Keratinocyte (primary cell): ENCODE measurements around the gene KCNIP2. TPM values are rescaled to one million over a fixed set of nuclear protein-coding genes. Genes with fewer than 3 reads are reported as not detected.

Experiments
- DNase-seq: peaks from one replicate; pipeline ENCODE4 v3.0.0-alpha.2; 2011; ENCODE audit warnings: low read depth, missing footprints, low spot score
- FAIRE-seq: peaks from 2 replicates; lab custom pipeline; 2011; peaks lifted over from hg19 to GRCh38; lab: Jason Lieb, UNC
- H2AFZ ChIP-seq: 2 replicates; pipeline ENCODE4 v1.6.0; 2012; ENCODE audit warnings: low read length, control low read depth, inconsistent platforms; ENCODE audit not compliant: control insufficient read depth
- H3K27ac ChIP-seq: 2 replicates; pipeline ENCODE4 v1.5.1; 2011; ENCODE audit warnings: low read length; ENCODE audit not compliant: control insufficient read depth, insufficient read depth
- H3K27me3 ChIP-seq: 3 replicates; pipeline ENCODE4 v1.6.0; 2011; ENCODE audit warnings: low read length; ENCODE audit not compliant: control insufficient read depth, insufficient read depth; ENCODE audit errors: extremely low read depth
- H3K36me3 ChIP-seq, 2 experiments: 2 replicates in 1 of 2; 3 replicates in 1 of 2; pipeline ENCODE4 v1.5.1; 2011; ENCODE audit warnings: low read length in 2 of 2, mild to moderate bottlenecking in 1 of 2; ENCODE audit not compliant: control insufficient read depth in 2 of 2, insufficient read depth in 2 of 2; ENCODE audit errors: extremely low read depth in 1 of 2
- H3K4me1 ChIP-seq: 3 replicates; pipeline ENCODE4 v1.5.1; 2011; ENCODE audit warnings: low read length; ENCODE audit not compliant: control insufficient read depth, insufficient read depth; ENCODE audit errors: extremely low read depth
- H3K4me2 ChIP-seq: 3 replicates; pipeline ENCODE4 v1.6.0; 2011; ENCODE audit warnings: low read depth, low read length; ENCODE audit not compliant: control insufficient read depth, insufficient read depth; ENCODE audit errors: extremely low read depth
- H3K4me3 ChIP-seq, 3 experiments: fragments of 200-600 bp in 1 of 3; sonication (generic) in 1 of 3; 2 replicates in 2 of 3; 3 replicates in 1 of 3; pipeline ENCODE4 v1.5.1; 2011 to 2016; ENCODE audit warnings: low read length in 3 of 3, mild to moderate bottlenecking in 3 of 3, control low read depth in 2 of 3, inconsistent platforms in 1 of 3, low read depth in 1 of 3, mixed read lengths in 1 of 3, mixed run types in 1 of 3, moderate library complexity in 1 of 3; ENCODE audit not compliant: control insufficient read depth in 2 of 3, insufficient read depth in 2 of 3; ENCODE audit errors: extremely low read depth in 1 of 3
- H3K79me2 ChIP-seq: 2 replicates; pipeline ENCODE4 v1.6.0; 2012; ENCODE audit warnings: low read length; ENCODE audit not compliant: control insufficient read depth, insufficient read depth
- H3K9ac ChIP-seq: 3 replicates; pipeline ENCODE4 v1.6.0; 2011; ENCODE audit warnings: low read length; ENCODE audit not compliant: control insufficient read depth, insufficient read depth; ENCODE audit errors: extremely low read depth
- H3K9me1 ChIP-seq: 3 replicates; pipeline ENCODE4 v1.6.0; 2011; ENCODE audit warnings: low read length; ENCODE audit not compliant: control insufficient read depth, insufficient read depth; ENCODE audit errors: extremely low read depth
- H3K9me3 ChIP-seq: 2 replicates; pipeline ENCODE4 v1.5.1; 2012; ENCODE audit warnings: low read depth, low read length; ENCODE audit not compliant: control insufficient read depth
- H4K20me1 ChIP-seq: 3 replicates; pipeline ENCODE4 v1.6.0; 2011; ENCODE audit warnings: low read length; ENCODE audit not compliant: control insufficient read depth, insufficient read depth; ENCODE audit errors: extremely low read depth
- CTCF ChIP-seq, 3 experiments: IDR thresholded peaks in 1 of 3; conservative IDR thresholded peaks in 1 of 3; optimal IDR thresholded peaks in 1 of 3; 2 replicates in 2 of 3; 3 replicates in 1 of 3; pipeline versions ENCODE3 to v1.5.1; 2011; ENCODE audit warnings: low read length in 3 of 3, mild to moderate bottlenecking in 3 of 3, moderate library complexity in 2 of 3, control low read depth in 1 of 3, inconsistent platforms in 1 of 3; ENCODE audit not compliant: insufficient read depth in 2 of 3; ENCODE audit errors: extremely low read depth in 1 of 3
- EZH2 ChIP-seq: IDR thresholded peaks from one replicate; pipeline ENCODE4 v1.6.1; 2012; ENCODE audit warnings: inconsistent platforms, mild to moderate bottlenecking, low read length, moderate library complexity
- dilution Hi-C: fragments of 300-500 bp; cut with MboI; formaldehyde crosslinking; loops from one replicate; pipeline ENCODE4 v1.7.0; 2020; ENCODE audit warnings: low sequenced_read_pairs; ENCODE audit not compliant: extremely low pct_ligation_motif_present
- polyA plus RNA-seq, 5 experiments: library from polyadenylated mRNA; depleted of rRNA in 3 of 5; stranded (reverse) in 3 of 5; stranded (forward) in 1 of 5; unstranded in 1 of 5; fragments of >200 nt; gene quantifications; 1 replicate in 1 of 5; 2 replicates in 3 of 5; 3 replicates in 1 of 5; pipeline versions ENCODE4 v1.2.1 to v1.2.3, GENCODE V29; 2011 to 2012; ENCODE audit warnings: missing spikeins in 2 of 5, low read depth in 1 of 5, low replicate concordance in 1 of 5

KCNIP2 gene
- polyA plus RNA-seq, 1 donor (not counting 4 experiments of a cell fraction or from before 2014, with no cell fraction given), result 0.41 TPM

GRCh38 chr10:101834341-101834740, 9.3 kb downstream of the KCNIP2 start:
- FAIRE-seq (no peak), DNase-seq (no peak)
- dilution Hi-C loops, result no loop called here
- H3K27ac ChIP-seq, result no peak overlapping the region
- no peak overlapping the region for H2AFZ ChIP-seq
- no peaks in the 10 kb centered on the region for H3K27me3 ChIP-seq
- no peaks in the 10 kb centered on the region for H3K9me3 ChIP-seq
- peaks cover 4% of the 10 kb centered on the region for H3K9me1 ChIP-seq
- H3K79me2 ChIP-seq, result no peaks in the 10 kb centered on the region
- no peaks in the 10 kb centered on the region for H3K36me3 ChIP-seq
- H3K4me2 ChIP-seq, result no peak overlapping the region
- no peak overlapping the region for H3K4me3 ChIP-seq
- H4K20me1 ChIP-seq, result peaks cover 3% of the 10 kb centered on the region
- no peak for TF ChIP-seq EZH2
- TF ChIP-seq CTCF (optimal IDR thresholded peaks at IDR 0.05 in 1 of 3, IDR thresholded peaks at IDR 0.05 in 1 of 3, conservative IDR thresholded peaks at IDR 0.05 in 1 of 3; ENCODE audit: extremely low read depth in 1 of 3, insufficient read depth in 2 of 3, low read length in 3 of 3), result no peak
- peaks cover 17% of the 10 kb centered on the region for H3K4me1 ChIP-seq
- no peak overlapping the region for H3K9ac ChIP-seq

- H3K4me1 ChIP-seq, result peaks cover 20% of the 10 kb centered on the region
- H3K4me2 ChIP-seq, result no peak overlapping the region
- H3K9ac ChIP-seq, result no peak overlapping the region
- TF ChIP-seq CTCF (optimal IDR thresholded peaks at IDR 0.05 in 1 of 3, IDR thresholded peaks at IDR 0.05 in 1 of 3, conservative IDR thresholded peaks at IDR 0.05 in 1 of 3; ENCODE audit: extremely low read depth in 1 of 3, insufficient read depth in 2 of 3, low read length in 3 of 3), result no peak
- TF ChIP-seq EZH2, result no peak
- H3K36me3 ChIP-seq, result no peaks in the 10 kb centered on the region
- DNase-seq (no peak), FAIRE-seq (no peak)
- no peak overlapping the region for H2AFZ ChIP-seq
- peaks cover 2% of the 10 kb centered on the region for H3K9me1 ChIP-seq
- H3K27me3 ChIP-seq, result no peaks in the 10 kb centered on the region
- dilution Hi-C loops, result no loop called here
- H4K20me1 ChIP-seq, result peaks cover 3% of the 10 kb centered on the region
- no peak overlapping the region for H3K27ac ChIP-seq
- no peaks in the 10 kb centered on the region for H3K79me2 ChIP-seq
- no peak overlapping the region for H3K4me3 ChIP-seq
- H3K9me3 ChIP-seq, result no peaks in the 10 kb centered on the region
Observed at GRCh38 chr10:101833466-101833865, 10.1 kb downstream of the KCNIP2 start.
